CD4-positive, alpha-beta T cell (primary cell): ENCODE data around the gene YPEL1. TPM values are rescaled to one million over a fixed set of nuclear protein-coding genes. Genes with fewer than 3 reads are reported as not detected.

Source experiments
- ATAC-seq: fragments of 200-7000 bp; cut with Tn5 transposase; one replicate; pipeline ENCODE4 v1.10.0; 2022; ENCODE audit warnings: mild to moderate bottlenecking; ENCODE audit not compliant: poor library complexity
- CTCF ChIA-PET: fragments of 350-600 bp; sonication (Branson Sonifier 250); formaldehyde crosslinking; loops from one replicate; lab custom pipeline; 2021; ENCODE audit warnings: antibody characterized with exemption, inconsistent platforms; lab: Charles Lee
- POLR2A ChIA-PET: fragments of 350-600 bp; sonication (Branson Sonifier 250); formaldehyde crosslinking; loops from one replicate; lab custom pipeline; 2021; ENCODE audit warnings: antibody characterized with exemption, inconsistent platforms; lab: Charles Lee
- DNase-seq, 14 experiments: peaks; one replicate each; pipeline ENCODE4 v3.0.0-alpha.2; 2013 to 2020; ENCODE audit warnings: mixed read lengths in 2 of 14
- H3K27ac ChIP-seq, 2 donors: one replicate each; pipeline versions ENCODE4 v1.5.1 to v1.7.0; 2013; ENCODE audit warnings: low read length in 2 of 2, low read depth in 1 of 2, mild to moderate bottlenecking in 1 of 2
- H3K27me3 ChIP-seq, 2 experiments: 1 replicate in 1 of 2; 2 replicates in 1 of 2; pipeline versions ENCODE4 v1.6.1 to v1.7.0; 2013; ENCODE audit warnings: low read length in 2 of 2, control low read depth in 1 of 2, mild to moderate bottlenecking in 1 of 2, moderate library complexity in 1 of 2; ENCODE audit not compliant: insufficient read depth in 2 of 2, control insufficient read depth in 1 of 2
- H3K36me3 ChIP-seq: one replicate; pipeline ENCODE4 v1.6.1; 2013; ENCODE audit warnings: low read length, control low read depth; ENCODE audit not compliant: insufficient read depth
- H3K4me1 ChIP-seq: one replicate; pipeline ENCODE4 v1.6.1; 2013; ENCODE audit warnings: low read length, control low read depth; ENCODE audit not compliant: insufficient read depth
- H3K4me3 ChIP-seq: one replicate; pipeline ENCODE4 v1.5.1; 2013; ENCODE audit warnings: mild to moderate bottlenecking, low read length, moderate library complexity
- H3K9me3 ChIP-seq, 2 experiments: 1 replicate in 1 of 2; 2 replicates in 1 of 2; pipeline versions ENCODE4 v1.6.1 to v1.7.0; 2013; ENCODE audit warnings: low read length in 2 of 2, mild to moderate bottlenecking in 2 of 2, control low read depth in 1 of 2, moderate library complexity in 1 of 2; ENCODE audit not compliant: control insufficient read depth in 1 of 2, insufficient read depth in 1 of 2
- H3K27ac Mint-ChIP-seq: one replicate; pipeline ENCODE4 v1.8.0; 2020; ENCODE audit warnings: mixed read lengths
- H3K27me3 Mint-ChIP-seq: one replicate; pipeline ENCODE4 v1.8.0; 2021; ENCODE audit warnings: mixed read lengths
- H3K36me3 Mint-ChIP-seq: one replicate; pipeline ENCODE4 v1.8.0; 2021; ENCODE audit warnings: low read depth, mixed read lengths
- H3K4me1 Mint-ChIP-seq: one replicate; pipeline ENCODE4 v1.8.0; 2021; ENCODE audit warnings: low read depth, mixed read lengths
- H3K4me3 Mint-ChIP-seq: one replicate; pipeline ENCODE4 v1.8.0; 2020; ENCODE audit warnings: mild to moderate bottlenecking, mixed read lengths
- H3K9me3 Mint-ChIP-seq: one replicate; pipeline ENCODE4 v1.8.0; 2020; ENCODE audit warnings: mixed read lengths
- CTCF ChIP-seq: fragments of 200-600 bp; IDR thresholded peaks from one replicate; pipeline ENCODE4 v1.8.0; 2022; ENCODE audit warnings: antibody characterized with exemption, mild to moderate bottlenecking
- intact Hi-C, 2 experiments: fragments of 100-400 bp; cut with DNase I in 1 of 2; cut with micrococcal nuclease in 1 of 2; formaldehyde crosslinking; loops; one replicate each; pipeline versions ENCODE4 v1.15.1 to v1.9.0; 2023 to 2025; cut with DNase I, micrococcal nuclease
- total RNA-seq, 174 experiments: library from RNA in 2 of 174; stranded (reverse) in 2 of 174; gene quantifications; one replicate each; pipeline ENCODE4 v1.2.3 and lab custom pipeline; 2021 to 2026

Gene YPEL1
- total RNA-seq, 2 experiments from 2014 or later, result 2.3 to 2.6 TPM

- Histone ChIP-seq H3K36me3 (peaks cover 78% of the 10 kb centered on the region), H3K4me1 (peaks cover 67% of the 10 kb centered on the region), H3K9me3 (no peaks in the 10 kb centered on the region), H3K4me3 (no peak overlapping the region), H3K27ac (peak overlapping the region; percentile 31 to 35), H3K27me3 (no peaks in the 10 kb centered on the region)
- Mint-ChIP-seq H3K9me3 (no peaks in the 10 kb centered on the region), H3K4me3 (peak overlapping the region; percentile 10), H3K36me3 (peaks cover 98% of the 10 kb centered on the region), H3K27ac (peak overlapping the region; percentile 79), H3K4me1 (peaks cover 49% of the 10 kb centered on the region), H3K27me3 (no peaks in the 10 kb centered on the region)
- ChIA-PET POLR2A (no interaction called here), CTCF (interaction anchor here (1.0 to 1.5 kb wide), 4 partner anchors 47 to 186 kb away, joined by 3 to 4 read pairs (median 3); partner anchors contain the start of genes MAPK1 and PPM1F)
- ATAC-seq (peak; percentile 73), DNase-seq (peak in 13 of 14 experiments; percentile 7 to 87 (median 33))
- intact Hi-C loops, result no loop called here
- no peak for TF ChIP-seq CTCF
Observed at GRCh38 chr22:21766691-21767462, 31.3 kb upstream of the YPEL1 start.

- Mint-ChIP-seq H3K4me3 (no peak overlapping the region), H3K36me3 (peaks cover 98% of the 10 kb centered on the region), H3K4me1 (peaks cover 49% of the 10 kb centered on the region), H3K27ac (peak overlapping the region; percentile 79), H3K27me3 (no peaks in the 10 kb centered on the region), H3K9me3 (no peaks in the 10 kb centered on the region)
- Histone ChIP-seq H3K4me1 (peaks cover 70% of the 10 kb centered on the region), H3K27me3 (no peaks in the 10 kb centered on the region), H3K4me3 (no peak overlapping the region), H3K36me3 (peaks cover 74% of the 10 kb centered on the region), H3K27ac (peak overlapping the region; percentile 31 to 35), H3K9me3 (no peaks in the 10 kb centered on the region)
- no peak for DNase-seq
- no peak for TF ChIP-seq CTCF
- no peak for ATAC-seq
- intact Hi-C loops, result no loop called here
- ChIA-PET CTCF (interaction anchor here (1.5 kb wide), 1 partner anchor 102 kb away, joined by 3 read pairs; the partner anchor contains the start of gene MAPK1), POLR2A (no interaction called here)
Observed at GRCh38 chr22:21765909-21766529, 30.4 kb upstream of the YPEL1 start.

GRCh38 chr22:21764038-21764804 lies 28.6 kb upstream of the YPEL1 start:
- no peaks in the 10 kb centered on the region for H3K27me3 ChIP-seq
- H3K4me3 Mint-ChIP-seq, result peak overlapping the region; percentile 2
- intact Hi-C loops, result no loop called here
- ATAC-seq (peak; percentile 25), DNase-seq (peak in 3 of 14 experiments; percentile 40 to 47 (median 44))
- peaks cover 49% of the 10 kb centered on the region for H3K4me1 Mint-ChIP-seq
- ChIA-PET POLR2A (no interaction called here), CTCF (no interaction called here)
- no peaks in the 10 kb centered on the region for H3K9me3 Mint-ChIP-seq
- H3K4me1 ChIP-seq, result peaks cover 70% of the 10 kb centered on the region
- TF ChIP-seq CTCF, result no peak
- no peaks in the 10 kb centered on the region for H3K9me3 ChIP-seq
- H3K36me3 ChIP-seq, result peaks cover 63% of the 10 kb centered on the region
- no peaks in the 10 kb centered on the region for H3K27me3 Mint-ChIP-seq
- no peak overlapping the region for H3K27ac ChIP-seq
- H3K4me3 ChIP-seq, result no peak overlapping the region
- peaks cover 91% of the 10 kb centered on the region for H3K36me3 Mint-ChIP-seq
- peak overlapping the region; percentile 66 for H3K27ac Mint-ChIP-seq
